ENCODE data around the gene TNNC2. TPM values are rescaled to one million over a fixed set of nuclear protein-coding genes. Genes with fewer than 3 reads are reported as not detected.

Gene TNNC2
- total and polyA plus RNA-seq, 9 of the 15 experiments (the other 6 are each of a cell fraction or from before 2014, with no cell fraction given) = not detected

DNA sequence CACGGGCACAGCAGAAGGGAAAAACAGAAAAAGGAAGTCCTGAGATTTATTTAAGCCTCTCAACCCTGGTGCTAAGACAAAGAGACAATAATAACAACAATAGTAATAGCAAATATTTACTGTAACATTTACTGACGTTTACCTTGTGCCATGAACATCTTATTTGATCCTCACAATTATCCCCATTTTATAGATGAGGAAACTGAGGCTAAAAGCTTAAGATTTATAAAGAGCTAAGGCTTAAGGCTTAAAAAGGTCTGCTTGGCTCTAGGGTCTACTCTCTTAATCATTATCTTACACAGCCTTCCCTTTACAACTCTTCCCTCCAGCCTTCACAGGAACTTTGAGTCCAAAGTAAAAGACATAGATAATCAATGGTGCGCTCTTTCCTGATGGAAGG, 38.8 kb downstream of the TNNC2 start:
- no TSS peak for BruUV-seq (replicated peaks)
- no peaks in the 10 kb centered on the region for H4K20me1 ChIP-seq (replicated peaks; ENCODE audit: control insufficient read depth, insufficient read depth, low read length)
- FAIRE-seq (no peak), ATAC-seq (no peak), DNase-seq (ENCODE audit: extremely low read depth in 1 of 4, low spot score in 3 of 4) (no peak)
- intact Hi-C loops (cut with micrococcal nuclease) (no loop called here), in situ Hi-C loops (cut with MboI) (no loop called here)
- peaks cover 11% of the 10 kb centered on the region for H3K79me2 ChIP-seq (ENCODE audit: control insufficient read depth, insufficient read depth, low read length)
- H3K4me1 ChIP-seq (replicated peaks in 1 of 2; ENCODE audit: control insufficient read depth in 2 of 2, insufficient read depth in 2 of 2, low read length in 2 of 2) = peaks cover 5 to 11% of the 10 kb centered on the region in 2 experiments; a peak in 3 of 5 replicates
- H3K9me3 ChIP-seq (replicated peaks; ENCODE audit: control insufficient read depth, insufficient read depth, low read depth, low read length) = no peaks in the 10 kb centered on the region
- no peaks in the 10 kb centered on the region for H3K9me1 ChIP-seq (ENCODE audit: control insufficient read depth, insufficient read depth, low read length)
- CTCF ChIA-PET (ENCODE audit: low intra/inter-chr PET ratio) = no interaction called here
- H3K4me2 ChIP-seq (ENCODE audit: insufficient read depth, low read length) = no peak overlapping the region
- no peaks in the 10 kb centered on the region for H3K27me3 ChIP-seq (ENCODE audit: control insufficient read depth in 2 of 2, insufficient read depth in 2 of 2, low read length in 2 of 2)
- no peak overlapping the region for H2AFZ ChIP-seq (ENCODE audit: low read depth, low read length)
- no peaks in the 10 kb centered on the region for H3K36me3 ChIP-seq (ENCODE audit: control insufficient read depth, insufficient read depth, low read length)
- no peak overlapping the region for H3K27ac ChIP-seq (ENCODE audit: extremely low read depth, low read depth, low read length)
- H3K9ac ChIP-seq (ENCODE audit: insufficient read depth in 1 of 2, low read depth in 2 of 2, low read length in 2 of 2) = no peak overlapping the region
- no peak overlapping the region for H3K4me3 ChIP-seq
- POLR2A ChIA-PET = interaction anchor here (0.6 kb wide), 1 partner anchor 106 kb away, joined by 4 read pairs; no protein-coding TSS in a partner anchor
- WGBS (ENCODE audit: insufficient coverage, low coverage, missing lambda C conversion rate) = 18% methylated on average over 3 of the region's 3 CpGs
- TF ChIP-seq MTA1 (IDR thresholded peaks at IDR 0.05; ENCODE audit: borderline replicate concordance) (no peak), HDAC1 (IDR thresholded peaks at IDR 0.05) (no peak), MYBL2 (IDR thresholded peaks at IDR 0.05; ENCODE audit: low read depth) (no peak), MYBL2 (CRISPR knock-in tag; IDR thresholded peaks at IDR 0.05; ENCODE audit: borderline replicate concordance) (no peak), RBM25 (IDR thresholded peaks at IDR 0.05; ENCODE audit: low read depth, low read length, severe bottlenecking) (peak; percentile 91), CEBPG (CRISPR knock-in tag; IDR thresholded peaks at IDR 0.05) (no peak), CEBPG (tag; conservative IDR thresholded peaks at IDR 0.05 in 1 of 2, IDR thresholded peaks at IDR 0.05 in 1 of 2) (no peak), SIRT6 (IDR thresholded peaks at IDR 0.05; ENCODE audit: low read depth, low read length) (no peak), BRF2 (IDR thresholded peaks at IDR 0.05; ENCODE audit: borderline replicate concordance, insufficient read depth, insufficient read length) (no peak), SRSF9 (IDR thresholded peaks at IDR 0.05; ENCODE audit: borderline replicate concordance, low read depth, low read length) (no peak)
- TF ChIP-seq, protein P1, sequence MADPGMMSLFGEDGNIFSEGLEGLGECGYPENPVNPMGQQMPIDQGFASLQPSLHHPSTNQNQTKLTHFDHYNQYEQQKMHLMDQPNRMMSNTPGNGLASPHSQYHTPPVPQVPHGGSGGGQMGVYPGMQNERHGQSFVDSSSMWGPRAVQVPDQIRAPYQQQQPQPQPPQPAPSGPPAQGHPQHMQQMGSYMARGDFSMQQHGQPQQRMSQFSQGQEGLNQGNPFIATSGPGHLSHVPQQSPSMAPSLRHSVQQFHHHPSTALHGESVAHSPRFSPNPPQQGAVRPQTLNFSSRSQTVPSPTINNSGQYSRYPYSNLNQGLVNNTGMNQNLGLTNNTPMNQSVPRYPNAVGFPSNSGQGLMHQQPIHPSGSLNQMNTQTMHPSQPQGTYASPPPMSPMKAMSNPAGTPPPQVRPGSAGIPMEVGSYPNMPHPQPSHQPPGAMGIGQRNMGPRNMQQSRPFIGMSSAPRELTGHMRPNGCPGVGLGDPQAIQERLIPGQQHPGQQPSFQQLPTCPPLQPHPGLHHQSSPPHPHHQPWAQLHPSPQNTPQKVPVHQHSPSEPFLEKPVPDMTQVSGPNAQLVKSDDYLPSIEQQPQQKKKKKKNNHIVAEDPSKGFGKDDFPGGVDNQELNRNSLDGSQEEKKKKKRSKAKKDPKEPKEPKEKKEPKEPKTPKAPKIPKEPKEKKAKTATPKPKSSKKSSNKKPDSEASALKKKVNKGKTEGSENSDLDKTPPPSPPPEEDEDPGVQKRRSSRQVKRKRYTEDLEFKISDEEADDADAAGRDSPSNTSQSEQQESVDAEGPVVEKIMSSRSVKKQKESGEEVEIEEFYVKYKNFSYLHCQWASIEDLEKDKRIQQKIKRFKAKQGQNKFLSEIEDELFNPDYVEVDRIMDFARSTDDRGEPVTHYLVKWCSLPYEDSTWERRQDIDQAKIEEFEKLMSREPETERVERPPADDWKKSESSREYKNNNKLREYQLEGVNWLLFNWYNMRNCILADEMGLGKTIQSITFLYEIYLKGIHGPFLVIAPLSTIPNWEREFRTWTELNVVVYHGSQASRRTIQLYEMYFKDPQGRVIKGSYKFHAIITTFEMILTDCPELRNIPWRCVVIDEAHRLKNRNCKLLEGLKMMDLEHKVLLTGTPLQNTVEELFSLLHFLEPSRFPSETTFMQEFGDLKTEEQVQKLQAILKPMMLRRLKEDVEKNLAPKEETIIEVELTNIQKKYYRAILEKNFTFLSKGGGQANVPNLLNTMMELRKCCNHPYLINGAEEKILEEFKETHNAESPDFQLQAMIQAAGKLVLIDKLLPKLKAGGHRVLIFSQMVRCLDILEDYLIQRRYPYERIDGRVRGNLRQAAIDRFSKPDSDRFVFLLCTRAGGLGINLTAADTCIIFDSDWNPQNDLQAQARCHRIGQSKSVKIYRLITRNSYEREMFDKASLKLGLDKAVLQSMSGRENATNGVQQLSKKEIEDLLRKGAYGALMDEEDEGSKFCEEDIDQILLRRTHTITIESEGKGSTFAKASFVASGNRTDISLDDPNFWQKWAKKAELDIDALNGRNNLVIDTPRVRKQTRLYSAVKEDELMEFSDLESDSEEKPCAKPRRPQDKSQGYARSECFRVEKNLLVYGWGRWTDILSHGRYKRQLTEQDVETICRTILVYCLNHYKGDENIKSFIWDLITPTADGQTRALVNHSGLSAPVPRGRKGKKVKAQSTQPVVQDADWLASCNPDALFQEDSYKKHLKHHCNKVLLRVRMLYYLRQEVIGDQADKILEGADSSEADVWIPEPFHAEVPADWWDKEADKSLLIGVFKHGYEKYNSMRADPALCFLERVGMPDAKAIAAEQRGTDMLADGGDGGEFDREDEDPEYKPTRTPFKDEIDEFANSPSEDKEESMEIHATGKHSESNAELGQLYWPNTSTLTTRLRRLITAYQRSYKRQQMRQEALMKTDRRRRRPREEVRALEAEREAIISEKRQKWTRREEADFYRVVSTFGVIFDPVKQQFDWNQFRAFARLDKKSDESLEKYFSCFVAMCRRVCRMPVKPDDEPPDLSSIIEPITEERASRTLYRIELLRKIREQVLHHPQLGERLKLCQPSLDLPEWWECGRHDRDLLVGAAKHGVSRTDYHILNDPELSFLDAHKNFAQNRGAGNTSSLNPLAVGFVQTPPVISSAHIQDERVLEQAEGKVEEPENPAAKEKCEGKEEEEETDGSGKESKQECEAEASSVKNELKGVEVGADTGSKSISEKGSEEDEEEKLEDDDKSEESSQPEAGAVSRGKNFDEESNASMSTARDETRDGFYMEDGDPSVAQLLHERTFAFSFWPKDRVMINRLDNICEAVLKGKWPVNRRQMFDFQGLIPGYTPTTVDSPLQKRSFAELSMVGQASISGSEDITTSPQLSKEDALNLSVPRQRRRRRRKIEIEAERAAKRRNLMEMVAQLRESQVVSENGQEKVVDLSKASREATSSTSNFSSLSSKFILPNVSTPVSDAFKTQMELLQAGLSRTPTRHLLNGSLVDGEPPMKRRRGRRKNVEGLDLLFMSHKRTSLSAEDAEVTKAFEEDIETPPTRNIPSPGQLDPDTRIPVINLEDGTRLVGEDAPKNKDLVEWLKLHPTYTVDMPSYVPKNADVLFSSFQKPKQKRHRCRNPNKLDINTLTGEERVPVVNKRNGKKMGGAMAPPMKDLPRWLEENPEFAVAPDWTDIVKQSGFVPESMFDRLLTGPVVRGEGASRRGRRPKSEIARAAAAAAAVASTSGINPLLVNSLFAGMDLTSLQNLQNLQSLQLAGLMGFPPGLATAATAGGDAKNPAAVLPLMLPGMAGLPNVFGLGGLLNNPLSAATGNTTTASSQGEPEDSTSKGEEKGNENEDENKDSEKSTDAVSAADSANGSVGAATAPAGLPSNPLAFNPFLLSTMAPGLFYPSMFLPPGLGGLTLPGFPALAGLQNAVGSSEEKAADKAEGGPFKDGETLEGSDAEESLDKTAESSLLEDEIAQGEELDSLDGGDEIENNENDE (IDR thresholded peaks at IDR 0.05; ENCODE audit: low read depth, low read length) = no peak

Data from K562 (cell line).